A673 (cell line): ENCODE data around the gene HSPB8. TPM values are rescaled to one million over a fixed set of nuclear protein-coding genes. Genes with fewer than 3 reads are reported as not detected.

Experiments used
- BruUV-seq: library from RNA; stranded (reverse); fragments of 400-500 nt; replicated peaks from 2 replicates; lab custom pipeline; 2021; lab: Mats Ljungman, UMichigan
- CTCF ChIA-PET: fragments of 300-600 bp; sonication (Branson Sonifier 250); formaldehyde crosslinking; loops from one replicate; lab custom pipeline; 2022; ENCODE audit warnings: antibody characterized with exemption; lab: Charles Lee
- POLR2A ChIA-PET: fragments of 300-600 bp; sonication (Branson Sonifier 250); formaldehyde crosslinking; loops from one replicate; lab custom pipeline; 2022; ENCODE audit warnings: antibody characterized with exemption; ENCODE audit not compliant: low non-redundant PET; lab: Charles Lee
- DNase-seq: peaks from one replicate; pipeline ENCODE4 v3.0.0-alpha.2; 2015; ENCODE audit warnings: low spot score
- H3K27ac ChIP-seq: fragments of 200-600 bp; sonication (generic); 2 replicates; pipeline ENCODE4 v1.5.1; 2016; ENCODE audit warnings: mixed run types, low read depth, mild to moderate bottlenecking, mixed read lengths, antibody characterized with exemption, low read length; ENCODE audit not compliant: poor library complexity, severe bottlenecking
- H3K27me3 ChIP-seq: fragments of 200-600 bp; sonication (generic); replicated peaks from 2 replicates; pipeline ENCODE4 v1.6.1; 2017; ENCODE audit warnings: mixed run types, low read depth, mild to moderate bottlenecking, mixed read lengths, antibody characterized with exemption, low read length; ENCODE audit not compliant: insufficient read depth, poor library complexity
- H3K36me3 ChIP-seq: fragments of 200-600 bp; sonication (generic); 2 replicates; pipeline ENCODE4 v1.6.1; 2016; ENCODE audit warnings: mixed run types, mild to moderate bottlenecking, mixed read lengths, antibody characterized with exemption, low read length; ENCODE audit not compliant: insufficient read depth, poor library complexity, severe bottlenecking
- H3K4me1 ChIP-seq: fragments of 200-600 bp; sonication (generic); 2 replicates; pipeline ENCODE4 v1.6.1; 2017; ENCODE audit warnings: mixed run types, mild to moderate bottlenecking, mixed read lengths, antibody characterized with exemption, low read length; ENCODE audit not compliant: insufficient read depth, poor library complexity, severe bottlenecking
- H3K4me3 ChIP-seq: fragments of 200-600 bp; sonication (generic); 2 replicates; pipeline ENCODE4 v1.5.1; 2016; ENCODE audit warnings: low read depth, mixed run types, mild to moderate bottlenecking, mixed read lengths, low read length; ENCODE audit not compliant: poor library complexity, severe bottlenecking
- H3K9me3 ChIP-seq: fragments of 200-600 bp; sonication (generic); 2 replicates; pipeline ENCODE4 v1.6.1; 2016; ENCODE audit warnings: mixed run types, low read depth, mild to moderate bottlenecking, mixed read lengths, antibody characterized with exemption, low read length; ENCODE audit not compliant: poor library complexity, severe bottlenecking
- CTCF ChIP-seq: fragments of 300-800, 200-600 bp; sonication (generic); conservative IDR thresholded peaks from 2 replicates; pipeline ENCODE4 v1.5.1; 2017; ENCODE audit warnings: low read depth, mild to moderate bottlenecking, antibody characterized with exemption, low read length, moderate library complexity, mixed read lengths
- EZH2 ChIP-seq: fragments of 200-600 bp; sonication (generic); IDR thresholded peaks from 2 replicates; pipeline ENCODE4 v1.6.1; 2017; ENCODE audit warnings: borderline replicate concordance, low read depth, mild to moderate bottlenecking, mixed read lengths, antibody characterized with exemption, low read length; ENCODE audit not compliant: poor library complexity, severe bottlenecking
- intact Hi-C: fragments of 100-400 bp; cut with micrococcal nuclease; formaldehyde crosslinking; loops from one replicate; pipeline ENCODE4 v1.10.0; 2022; ENCODE audit not compliant: unreplicated experiment
- total RNA-seq: library from RNA; stranded (reverse); gene quantifications from 2 replicates; pipeline ENCODE4 v1.2.3, GENCODE V29; 2021

HSPB8 gene
- total RNA-seq, 1 experiment from 2014 or later: 0.13 TPM

GRCh38 chr12:119183942-119184695, 5.4 kb downstream of the HSPB8 start:
- ChIA-PET POLR2A (interaction anchor here (0.7 kb wide), 1 partner anchor 8 kb away, joined by 3 read pairs; no protein-coding TSS in a partner anchor), CTCF (no interaction called here)
- TF ChIP-seq CTCF (no peak), EZH2 (no peak)

GRCh38 chr12:119195256-119195655, 16.5 kb downstream of the HSPB8 start:
- Histone ChIP-seq H3K4me3 (no peak overlapping the region), H3K27me3 (peaks cover 7% of the 10 kb centered on the region), H3K36me3 (no peaks in the 10 kb centered on the region), H3K4me1 (no peaks in the 10 kb centered on the region), H3K9me3 (no peaks in the 10 kb centered on the region), H3K27ac (no peak overlapping the region)
- intact Hi-C loops: no loop called here
- ChIA-PET CTCF (no interaction called here), POLR2A (no interaction called here)
- no peak for DNase-seq
- BruUV-seq: no TSS peak
- TF ChIP-seq CTCF (no peak), EZH2 (no peak)

More at GRCh38 chr12:119183942-119184695, 5.4 kb downstream of the HSPB8 start:
- Histone ChIP-seq H3K36me3 (no peaks in the 10 kb centered on the region), H3K27me3 (peaks cover 17% of the 10 kb centered on the region), H3K4me3 (no peak overlapping the region), H3K9me3 (no peaks in the 10 kb centered on the region), H3K4me1 (no peaks in the 10 kb centered on the region), H3K27ac (no peak overlapping the region)
- no peak for DNase-seq
- no TSS peak for BruUV-seq
- intact Hi-C loops: no loop called here

GRCh38 chr12:119198440-119198839, 19.7 kb downstream of the HSPB8 start:
- BruUV-seq: no TSS peak
- Histone ChIP-seq H3K4me3 (no peak overlapping the region), H3K4me1 (no peaks in the 10 kb centered on the region), H3K27me3 (peaks cover 11% of the 10 kb centered on the region), H3K27ac (no peak overlapping the region), H3K36me3 (no peaks in the 10 kb centered on the region), H3K9me3 (no peaks in the 10 kb centered on the region)
- intact Hi-C loops: no loop called here
- ChIA-PET CTCF (no interaction called here), POLR2A (no interaction called here)
- no peak for TF ChIP-seq CTCF
- no peak for TF ChIP-seq EZH2
- no peak for DNase-seq
